Lower leg skin (tissue), 4 donors: Measurements from ENCODE around the gene CAPNS1. TPM values are rescaled to one million over a fixed set of nuclear protein-coding genes. Genes with fewer than 3 reads are reported as not detected.
"Not testable (repeated sequence)": the region's sequence is repeated elsewhere in the genome, so short reads cannot be mapped to it uniquely, and the experiment has no call there.

Experiments
- DNase-seq, 2 donors: peaks; one replicate each; pipeline ENCODE4 v3.0.0-alpha.2; 2019; ENCODE audit warnings: low spot score in 2 of 2
- H3K4me3 ChIP-seq: fragments of 200-600 bp; sonication (generic); 2 replicates; pipeline ENCODE4 v1.5.1; 2017; ENCODE audit warnings: mild to moderate bottlenecking, low read depth; ENCODE audit not compliant: poor library complexity, severe bottlenecking
- CTCF ChIP-seq, 3 donors: fragments of 450-650 bp; IDR thresholded peaks; one replicate each; pipeline ENCODE4 v1.5.1; 2016; ENCODE audit warnings: antibody characterized with exemption in 3 of 3, mild to moderate bottlenecking in 3 of 3, moderate library complexity in 2 of 3
- POLR2A ChIP-seq, 2 donors: fragments of 450-650 bp; IDR thresholded peaks; one replicate each; pipeline ENCODE4 v1.6.1; 2016 to 2017; ENCODE audit warnings: antibody characterized with exemption in 2 of 2, mild to moderate bottlenecking in 1 of 2, moderate library complexity in 1 of 2
- WGBS, 2 donors: methylation state at CpG; one replicate each; pipeline ENCODE4 v1.1.5; 2018; 5-methylcytosine and 5-hydroxymethylcytosine counted together
- intact Hi-C: fragments of 100-400 bp; cut with DNase I; formaldehyde crosslinking; loops from one replicate; pipeline ENCODE4 v1.15.0; 2023; ENCODE audit warnings: low total_unique reads
- total RNA-seq, 4 donors: library from RNA; depleted of rRNA; stranded (reverse); fragments of >200 nt; gene quantifications; one replicate each; pipeline ENCODE4 v1.1.0, GENCODE V29; 2016

Gene CAPNS1
- total RNA-seq, 4 donors from 2014 or later = 33.3 to 125 (median 83.2) TPM

GRCh38 chr19:36120092-36120983 lies 19.5 kb upstream of the CAPNS1 start:
- 89 to 92% methylated on average over 26 of the region's 26 CpGs for WGBS, 2 donors
- TF ChIP-seq POLR2A (IDR thresholded peaks at IDR 0.05) (no peak), CTCF (IDR thresholded peaks at IDR 0.05) (no peak)
- no peak overlapping the region for H3K4me3 ChIP-seq
- intact Hi-C loops = loop anchor here (5.0 kb wide), 1 partner anchor 47 kb away; no protein-coding TSS in a partner anchor
- DNase-seq = no peak

- no peak for DNase-seq
- H3K4me3 ChIP-seq = no peak overlapping the region
- intact Hi-C loops = loop anchor here (5.0 kb wide), 1 partner anchor 46 kb away; no protein-coding TSS in a partner anchor
- WGBS, 2 donors = 91 to 93% methylated on average over 18 of the region's 18 CpGs
- TF ChIP-seq POLR2A (IDR thresholded peaks at IDR 0.05) = no peak
- TF ChIP-seq CTCF (IDR thresholded peaks at IDR 0.05) = no peak
These were observed 18.9 kb upstream of the CAPNS1 start for GRCh38 chr19:36120984-36121358.

GRCh38 chr19:36121486-36122124 lies 18.3 kb upstream of the CAPNS1 start:
- 87 to 93% methylated on average over 48 to 49 of the region's 49 CpGs for WGBS, 2 donors
- intact Hi-C loops = loop anchor here (5.0 kb wide), 1 partner anchor 46 kb away; no protein-coding TSS in a partner anchor
- no peak for DNase-seq
- H3K4me3 ChIP-seq = no peak overlapping the region
- no peak for TF ChIP-seq CTCF (IDR thresholded peaks at IDR 0.05)
- TF ChIP-seq POLR2A (IDR thresholded peaks at IDR 0.05) = no peak

- 68 to 80% methylated on average over 9 of the region's 9 CpGs for WGBS, 2 donors
- H3K4me3 ChIP-seq = no peak overlapping the region
- intact Hi-C loops = no loop called here
- TF ChIP-seq CTCF (IDR thresholded peaks at IDR 0.05) (no peak), POLR2A (IDR thresholded peaks at IDR 0.05) (no peak)
- DNase-seq = no peak
These were observed 14.3 kb upstream of the CAPNS1 start for GRCh38 chr19:36125557-36125956.

- 8 to 11% methylated on average over 10 of the region's 10 CpGs for WGBS, 2 donors
- H3K4me3 ChIP-seq = no peak overlapping the region
- intact Hi-C loops = no loop called here
- no peak for DNase-seq
- TF ChIP-seq POLR2A (IDR thresholded peaks at IDR 0.05) = no peak
- TF ChIP-seq CTCF (IDR thresholded peaks at IDR 0.05) = no peak
These were observed 11.5 kb upstream of the CAPNS1 start for GRCh38 chr19:36128392-36128736.

GRCh38 chr19:36131221-36131620 lies 8.6 kb upstream of the CAPNS1 start:
- H3K4me3 ChIP-seq, intact Hi-C loops, DNase-seq: not testable (repeated sequence)
- WGBS, 2 donors = 59 to 66% methylated on average over 6 of the region's 6 CpGs

GRCh38 chr19:36134867-36135266 lies 5.0 kb upstream of the CAPNS1 start:
- H3K4me3 ChIP-seq, DNase-seq, intact Hi-C loops: not testable (repeated sequence)
- 89% methylated on average over 4 of the region's 4 CpGs for WGBS, 2 donors
